ENCODE data around the gene KIF2C.
"Not testable (repeated sequence)": the region's sequence is repeated elsewhere in the genome, so short reads cannot be mapped to it uniquely, and the experiment has no call there.

The KIF2C gene

GRCh38 chr1:44757420-44757819 is 17.8 kb downstream of the KIF2C start:
- no peak for DNase-seq (ENCODE audit: low spot score)
- no peaks in the 10 kb centered on the region for H3K9me3 ChIP-seq (ENCODE audit: severe bottlenecking)
- no peak for TF ChIP-seq CTCF (IDR thresholded peaks at IDR 0.05; ENCODE audit: poor library complexity, severe bottlenecking)
- no peak overlapping the region for H3K27ac ChIP-seq (ENCODE audit: poor library complexity, severe bottlenecking)
- H3K36me3 ChIP-seq (ENCODE audit: low read depth), result peaks cover 97% of the 10 kb centered on the region
- no peaks in the 10 kb centered on the region for H3K27me3 ChIP-seq (ENCODE audit: insufficient read depth, poor library complexity, severe bottlenecking)
- ATAC-seq (ENCODE audit: low read depth), result no peak
- no peaks in the 10 kb centered on the region for H3K4me1 ChIP-seq (ENCODE audit: insufficient read depth, poor library complexity, severe bottlenecking)
- no peak overlapping the region for H3K4me3 ChIP-seq (ENCODE audit: severe bottlenecking)

GRCh38 chr1:44759077-44759476 is 19.4 kb downstream of the KIF2C start:
- Histone ChIP-seq H3K36me3 (ENCODE audit: low read depth) (peaks cover 100% of the 10 kb centered on the region), H3K4me3 (ENCODE audit: severe bottlenecking) (no peak overlapping the region), H3K27me3 (ENCODE audit: insufficient read depth, poor library complexity, severe bottlenecking) (no peaks in the 10 kb centered on the region), H3K27ac (ENCODE audit: poor library complexity, severe bottlenecking) (no peak overlapping the region), H3K9me3 (ENCODE audit: severe bottlenecking) (no peaks in the 10 kb centered on the region), H3K4me1 (ENCODE audit: insufficient read depth, poor library complexity, severe bottlenecking) (no peaks in the 10 kb centered on the region)
- DNase-seq (ENCODE audit: low spot score), result no peak
- ATAC-seq (ENCODE audit: low read depth), result no peak
- TF ChIP-seq CTCF (IDR thresholded peaks at IDR 0.05; ENCODE audit: poor library complexity, severe bottlenecking), result no peak

GRCh38 chr1:44760876-44761275 is 21.2 kb downstream of the KIF2C start:
- ATAC-seq (ENCODE audit: low read depth) (no peak), DNase-seq (ENCODE audit: low spot score) (no peak)
- TF ChIP-seq CTCF (IDR thresholded peaks at IDR 0.05; ENCODE audit: poor library complexity, severe bottlenecking), result no peak
- Histone ChIP-seq H3K36me3 (ENCODE audit: low read depth) (peaks cover 100% of the 10 kb centered on the region), H3K9me3 (ENCODE audit: severe bottlenecking) (no peaks in the 10 kb centered on the region), H3K4me1 (ENCODE audit: insufficient read depth, poor library complexity, severe bottlenecking) (no peaks in the 10 kb centered on the region), H3K27ac (ENCODE audit: poor library complexity, severe bottlenecking) (no peak overlapping the region), H3K4me3 (ENCODE audit: severe bottlenecking) (no peak overlapping the region), H3K27me3 (ENCODE audit: insufficient read depth, poor library complexity, severe bottlenecking) (no peaks in the 10 kb centered on the region)

GRCh38 chr1:44766421-44766820 is 26.8 kb downstream of the KIF2C start:
- not testable (repeated sequence) for H3K4me1 ChIP-seq (ENCODE audit: insufficient read depth, poor library complexity, severe bottlenecking); H3K27ac ChIP-seq (ENCODE audit: poor library complexity, severe bottlenecking); H3K9me3 ChIP-seq (ENCODE audit: severe bottlenecking); H3K4me3 ChIP-seq (ENCODE audit: severe bottlenecking); DNase-seq (ENCODE audit: low spot score); ATAC-seq (ENCODE audit: low read depth); H3K27me3 ChIP-seq (ENCODE audit: insufficient read depth, poor library complexity, severe bottlenecking)
- peaks cover 66% of the 10 kb centered on the region for H3K36me3 ChIP-seq (ENCODE audit: low read depth)

- no peak for TF ChIP-seq CTCF (IDR thresholded peaks at IDR 0.05; ENCODE audit: poor library complexity, severe bottlenecking)
- H3K36me3 ChIP-seq (ENCODE audit: low read depth), result peaks cover 49% of the 10 kb centered on the region
- peak within 1 kb of the TSS; percentile 87 for H3K27ac ChIP-seq (ENCODE audit: poor library complexity, severe bottlenecking)
- no peaks in the 10 kb centered on the region for H3K9me3 ChIP-seq (ENCODE audit: severe bottlenecking)
- DNase-seq (ENCODE audit: low spot score), result peak; percentile 88
- peak within 1 kb of the TSS; percentile 92 for H3K4me3 ChIP-seq (ENCODE audit: severe bottlenecking)
- H3K4me1 ChIP-seq (ENCODE audit: insufficient read depth, poor library complexity, severe bottlenecking), result peaks cover 7% of the 10 kb centered on the region
- peak; percentile 62 for ATAC-seq (ENCODE audit: low read depth)
- no peaks in the 10 kb centered on the region for H3K27me3 ChIP-seq (ENCODE audit: insufficient read depth, poor library complexity, severe bottlenecking)
Measured at GRCh38 chr1:44775078-44775929, 35.7 kb downstream of the KIF2C start, which contains the start of gene RPS8. Gene RPS8 (plus strand): TSS chr1:44775540. CDS start chr1:44775597, 57 bp downstream.

Data from RWPE2 (cell line).